GM23338 (cell line): ENCODE results near the gene ANKRD55. TPM values are rescaled to one million over a fixed set of nuclear protein-coding genes. Genes with fewer than 3 reads are reported as not detected.

ENCODE experiments used
- ATAC-seq: fragments of 200-7000 bp; cut with Tn5 transposase; 3 replicates; pipeline ENCODE4 v1.9.1; 2020
- DNase-seq: peaks from one replicate; pipeline ENCODE4 v3.0.0-alpha.2; 2015; ENCODE audit warnings: low spot score
- H2AFZ ChIP-seq: fragments of 200-600 bp; sonication (generic); 2 replicates; pipeline ENCODE4 v1.8.0; 2016; ENCODE audit warnings: antibody characterized with exemption, mild to moderate bottlenecking, moderate library complexity
- H3F3A ChIP-seq: fragments of 200-600 bp; sonication (generic); replicated peaks from 2 replicates; pipeline ENCODE4 v1.8.0; 2017; ENCODE audit warnings: antibody characterized with exemption, mixed run types, low read depth
- H3K27ac ChIP-seq: fragments of 200-600 bp; sonication (generic); 2 replicates; pipeline ENCODE4 v1.6.1; 2016; ENCODE audit warnings: low read depth
- H3K27me3 ChIP-seq: fragments of 200-600 bp; sonication (generic); 2 replicates; pipeline ENCODE4 v1.8.0; 2016; ENCODE audit warnings: mild to moderate bottlenecking, mixed run types, moderate library complexity; ENCODE audit not compliant: insufficient read depth
- H3K36me3 ChIP-seq: fragments of 200-600 bp; sonication (generic); 2 replicates; pipeline ENCODE4 v1.8.0; 2016; ENCODE audit warnings: mild to moderate bottlenecking; ENCODE audit not compliant: insufficient read depth
- H3K4me1 ChIP-seq: fragments of 200-600 bp; sonication (generic); 2 replicates; pipeline ENCODE4 v1.8.0; 2016; ENCODE audit warnings: mild to moderate bottlenecking, moderate library complexity; ENCODE audit not compliant: insufficient read depth
- H3K4me2 ChIP-seq: fragments of 200-600 bp; sonication (generic); 2 replicates; pipeline ENCODE4 v1.7.1; 2017; ENCODE audit warnings: mixed run types
- H3K4me3 ChIP-seq: fragments of 200-600 bp; sonication (generic); 2 replicates; pipeline ENCODE4 v1.6.1; 2016; ENCODE audit warnings: mixed run types
- H3K79me2 ChIP-seq: fragments of 200-600 bp; sonication (generic); replicated peaks from 2 replicates; pipeline ENCODE4 v1.8.0; 2017; ENCODE audit warnings: mild to moderate bottlenecking; ENCODE audit not compliant: insufficient read depth
- H3K9me2 ChIP-seq: fragments of 200-600 bp; sonication (generic); 2 replicates; pipeline ENCODE4 v1.8.0; 2017; ENCODE audit not compliant: insufficient read depth
- H4K20me1 ChIP-seq: fragments of 200-600 bp; sonication (generic); replicated peaks from 2 replicates; pipeline ENCODE4 v1.8.0; 2017; ENCODE audit warnings: mild to moderate bottlenecking; ENCODE audit not compliant: insufficient read depth
- H3K27ac Mint-ChIP-seq: 2 replicates; pipeline ENCODE4 v1.8.0; 2020; ENCODE audit warnings: inconsistent platforms, mild to moderate bottlenecking, moderate library complexity, mixed read lengths
- H3K27me3 Mint-ChIP-seq: 3 replicates; pipeline ENCODE4 v1.8.0; 2022; ENCODE audit warnings: low read depth, mild to moderate bottlenecking, moderate library complexity, mixed read lengths, inconsistent platforms; ENCODE audit not compliant: insufficient read depth, poor library complexity
- H3K36me3 Mint-ChIP-seq: 3 replicates; pipeline ENCODE4 v1.8.0; 2021; ENCODE audit warnings: low read depth, mild to moderate bottlenecking, inconsistent platforms, moderate library complexity, mixed read lengths
- H3K4me1 Mint-ChIP-seq: 3 replicates; pipeline ENCODE4 v1.8.0; 2020; ENCODE audit warnings: mild to moderate bottlenecking, inconsistent platforms, mixed read lengths
- H3K4me3 Mint-ChIP-seq: 3 replicates; pipeline ENCODE4 v1.8.0; 2021; ENCODE audit warnings: moderate library complexity, mild to moderate bottlenecking, inconsistent platforms, mixed read lengths
- H3K9me3 Mint-ChIP-seq: 3 replicates; pipeline ENCODE4 v1.8.0; 2020; ENCODE audit warnings: moderate library complexity, mild to moderate bottlenecking, inconsistent platforms, mixed read lengths
- CREB1 ChIP-seq: fragments of 250-450 bp; sonication (Bioruptor Pico); IDR thresholded peaks from 2 replicates; pipeline ENCODE4 v1.5.0; 2020; ENCODE audit warnings: low read depth, mild to moderate bottlenecking, moderate library complexity
- ETS1 ChIP-seq: IDR thresholded peaks from 2 replicates; pipeline ENCODE4 v1.6.1; 2016; ENCODE audit warnings: antibody characterized with exemption
- EZH2 ChIP-seq: fragments of 200-600 bp; sonication (generic); IDR thresholded peaks from one replicate; pipeline ENCODE4 v1.8.0; 2017; ENCODE audit warnings: antibody characterized with exemption, mild to moderate bottlenecking, low read depth; ENCODE audit not compliant: unreplicated experiment
- EZH2phosphoT487 ChIP-seq: fragments of 200-600 bp; sonication (generic); IDR thresholded peaks from one replicate; pipeline ENCODE4 v1.8.1; 2018; ENCODE audit warnings: antibody characterized with exemption; ENCODE audit not compliant: unreplicated experiment
- JUNB ChIP-seq: IDR thresholded peaks from one replicate; pipeline ENCODE4 v1.6.1; 2016; ENCODE audit warnings: antibody characterized with exemption; ENCODE audit not compliant: unreplicated experiment
- NANOG ChIP-seq: IDR thresholded peaks from 2 replicates; pipeline ENCODE4 v1.6.1; 2016; ENCODE audit warnings: antibody characterized with exemption, borderline replicate concordance
- POLR2AphosphoS5 ChIP-seq: IDR thresholded peaks from 2 replicates; pipeline ENCODE4 v1.6.1; 2016; ENCODE audit warnings: antibody characterized with exemption, low read depth
- STAT1 ChIP-seq: IDR thresholded peaks from one replicate; pipeline ENCODE4 v1.6.1; 2016; ENCODE audit warnings: antibody characterized with exemption; ENCODE audit not compliant: unreplicated experiment
- ZNF114 ChIP-seq: fragments of 250-450 bp; sonication (Bioruptor Pico); IDR thresholded peaks from 2 replicates; pipeline ENCODE4 v1.5.0; 2020; ENCODE audit warnings: mild to moderate bottlenecking, moderate library complexity
- ZNF331 ChIP-seq: fragments of 250-450 bp; sonication (Bioruptor Pico); IDR thresholded peaks from 2 replicates; pipeline ENCODE4 v1.5.0; 2020; ENCODE audit warnings: low read depth, mild to moderate bottlenecking, moderate library complexity
- polyA plus RNA-seq: library from polyadenylated mRNA; unstranded; fragments of >200 nt; fragmentation: Nextera tagmentation; extraction: Ambion mirVana; gene quantifications from 2 replicates; pipeline ENCODE4 v1.2.1, GENCODE V29; 2016
- total RNA-seq: library from RNA; depleted of rRNA; stranded (reverse); fragments of >200 nt; shearing (Covaris generic); gene quantifications from 2 replicates; pipeline ENCODE4 v1.2.3, GENCODE V29; 2014
- TF ChIP-seq, protein P1 (sequence below): IDR thresholded peaks from one replicate; pipeline ENCODE4 v1.6.1; 2018; ENCODE audit warnings: antibody characterized with exemption; ENCODE audit not compliant: unreplicated experiment
- TF ChIP-seq, protein P2 (sequence below): fragments of 250-450 bp; sonication (Bioruptor Pico); IDR thresholded peaks from 2 replicates; pipeline ENCODE4 v1.5.0; 2020; ENCODE audit warnings: mild to moderate bottlenecking, moderate library complexity
- TF ChIP-seq, protein P3 (sequence below), 2 experiments: fragments of 200-600 bp in 1 of 2; sonication (generic) in 1 of 2; conservative IDR thresholded peaks; 2 replicates each; pipeline versions ENCODE4 v1.5.1 to v1.6.1; 2016 to 2017; ENCODE audit warnings: antibody characterized with exemption in 2 of 2, low read depth in 2 of 2, mild to moderate bottlenecking in 2 of 2, moderate library complexity in 1 of 2

ANKRD55 gene
- total and polyA plus RNA-seq, 2 experiments from 2014 or later = not detected

GRCh38 chr5:56160723-56161438 is 72.2 kb downstream of the ANKRD55 start:
- Histone ChIP-seq H2AFZ (peak overlapping the region; percentile 52; the same call in 1 of the 2 replicates), H3K9me2 (peaks cover 3% of the 10 kb centered on the region; the same call in 1 of the 2 replicates), H3K4me1 (peaks cover 17% of the 10 kb centered on the region), H3K4me3 (no peak overlapping the region), H3K4me2 (no peak overlapping the region), H3K36me3 (no peaks in the 10 kb centered on the region), H3K27me3 (0 out of 2 replicates have a peak, but pooled peaks cover 7% of the 10 kb centered on the region), H3K79me2 (no peaks in the 10 kb centered on the region), H3K27ac (no peak overlapping the region), H4K20me1 (no peaks in the 10 kb centered on the region), H3F3A (no peaks in the 10 kb centered on the region)
- Mint-ChIP-seq H3K4me1 (peaks cover 35% of the 10 kb centered on the region), H3K9me3 (no peaks in the 10 kb centered on the region), H3K27ac (no peak overlapping the region), H3K36me3 (no peaks in the 10 kb centered on the region), H3K27me3 (peaks cover 3% of the 10 kb centered on the region), H3K4me3 (no peak overlapping the region)
- TF ChIP-seq, protein P1, sequence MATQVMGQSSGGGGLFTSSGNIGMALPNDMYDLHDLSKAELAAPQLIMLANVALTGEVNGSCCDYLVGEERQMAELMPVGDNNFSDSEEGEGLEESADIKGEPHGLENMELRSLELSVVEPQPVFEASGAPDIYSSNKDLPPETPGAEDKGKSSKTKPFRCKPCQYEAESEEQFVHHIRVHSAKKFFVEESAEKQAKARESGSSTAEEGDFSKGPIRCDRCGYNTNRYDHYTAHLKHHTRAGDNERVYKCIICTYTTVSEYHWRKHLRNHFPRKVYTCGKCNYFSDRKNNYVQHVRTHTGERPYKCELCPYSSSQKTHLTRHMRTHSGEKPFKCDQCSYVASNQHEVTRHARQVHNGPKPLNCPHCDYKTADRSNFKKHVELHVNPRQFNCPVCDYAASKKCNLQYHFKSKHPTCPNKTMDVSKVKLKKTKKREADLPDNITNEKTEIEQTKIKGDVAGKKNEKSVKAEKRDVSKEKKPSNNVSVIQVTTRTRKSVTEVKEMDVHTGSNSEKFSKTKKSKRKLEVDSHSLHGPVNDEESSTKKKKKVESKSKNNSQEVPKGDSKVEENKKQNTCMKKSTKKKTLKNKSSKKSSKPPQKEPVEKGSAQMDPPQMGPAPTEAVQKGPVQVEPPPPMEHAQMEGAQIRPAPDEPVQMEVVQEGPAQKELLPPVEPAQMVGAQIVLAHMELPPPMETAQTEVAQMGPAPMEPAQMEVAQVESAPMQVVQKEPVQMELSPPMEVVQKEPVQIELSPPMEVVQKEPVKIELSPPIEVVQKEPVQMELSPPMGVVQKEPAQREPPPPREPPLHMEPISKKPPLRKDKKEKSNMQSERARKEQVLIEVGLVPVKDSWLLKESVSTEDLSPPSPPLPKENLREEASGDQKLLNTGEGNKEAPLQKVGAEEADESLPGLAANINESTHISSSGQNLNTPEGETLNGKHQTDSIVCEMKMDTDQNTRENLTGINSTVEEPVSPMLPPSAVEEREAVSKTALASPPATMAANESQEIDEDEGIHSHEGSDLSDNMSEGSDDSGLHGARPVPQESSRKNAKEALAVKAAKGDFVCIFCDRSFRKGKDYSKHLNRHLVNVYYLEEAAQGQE = no peak
- TF ChIP-seq EZH2 (no peak), POLR2AphosphoS5 (no peak), ETS1 (no peak), STAT1 (no peak), EZH2phosphoT487 (no peak), CREB1 (CRISPR knock-in tag) (no peak), NANOG (no peak), JUNB (no peak), ZNF114 (CRISPR knock-in tag) (no peak), ZNF331 (no peak)
- TF ChIP-seq, protein P2, sequence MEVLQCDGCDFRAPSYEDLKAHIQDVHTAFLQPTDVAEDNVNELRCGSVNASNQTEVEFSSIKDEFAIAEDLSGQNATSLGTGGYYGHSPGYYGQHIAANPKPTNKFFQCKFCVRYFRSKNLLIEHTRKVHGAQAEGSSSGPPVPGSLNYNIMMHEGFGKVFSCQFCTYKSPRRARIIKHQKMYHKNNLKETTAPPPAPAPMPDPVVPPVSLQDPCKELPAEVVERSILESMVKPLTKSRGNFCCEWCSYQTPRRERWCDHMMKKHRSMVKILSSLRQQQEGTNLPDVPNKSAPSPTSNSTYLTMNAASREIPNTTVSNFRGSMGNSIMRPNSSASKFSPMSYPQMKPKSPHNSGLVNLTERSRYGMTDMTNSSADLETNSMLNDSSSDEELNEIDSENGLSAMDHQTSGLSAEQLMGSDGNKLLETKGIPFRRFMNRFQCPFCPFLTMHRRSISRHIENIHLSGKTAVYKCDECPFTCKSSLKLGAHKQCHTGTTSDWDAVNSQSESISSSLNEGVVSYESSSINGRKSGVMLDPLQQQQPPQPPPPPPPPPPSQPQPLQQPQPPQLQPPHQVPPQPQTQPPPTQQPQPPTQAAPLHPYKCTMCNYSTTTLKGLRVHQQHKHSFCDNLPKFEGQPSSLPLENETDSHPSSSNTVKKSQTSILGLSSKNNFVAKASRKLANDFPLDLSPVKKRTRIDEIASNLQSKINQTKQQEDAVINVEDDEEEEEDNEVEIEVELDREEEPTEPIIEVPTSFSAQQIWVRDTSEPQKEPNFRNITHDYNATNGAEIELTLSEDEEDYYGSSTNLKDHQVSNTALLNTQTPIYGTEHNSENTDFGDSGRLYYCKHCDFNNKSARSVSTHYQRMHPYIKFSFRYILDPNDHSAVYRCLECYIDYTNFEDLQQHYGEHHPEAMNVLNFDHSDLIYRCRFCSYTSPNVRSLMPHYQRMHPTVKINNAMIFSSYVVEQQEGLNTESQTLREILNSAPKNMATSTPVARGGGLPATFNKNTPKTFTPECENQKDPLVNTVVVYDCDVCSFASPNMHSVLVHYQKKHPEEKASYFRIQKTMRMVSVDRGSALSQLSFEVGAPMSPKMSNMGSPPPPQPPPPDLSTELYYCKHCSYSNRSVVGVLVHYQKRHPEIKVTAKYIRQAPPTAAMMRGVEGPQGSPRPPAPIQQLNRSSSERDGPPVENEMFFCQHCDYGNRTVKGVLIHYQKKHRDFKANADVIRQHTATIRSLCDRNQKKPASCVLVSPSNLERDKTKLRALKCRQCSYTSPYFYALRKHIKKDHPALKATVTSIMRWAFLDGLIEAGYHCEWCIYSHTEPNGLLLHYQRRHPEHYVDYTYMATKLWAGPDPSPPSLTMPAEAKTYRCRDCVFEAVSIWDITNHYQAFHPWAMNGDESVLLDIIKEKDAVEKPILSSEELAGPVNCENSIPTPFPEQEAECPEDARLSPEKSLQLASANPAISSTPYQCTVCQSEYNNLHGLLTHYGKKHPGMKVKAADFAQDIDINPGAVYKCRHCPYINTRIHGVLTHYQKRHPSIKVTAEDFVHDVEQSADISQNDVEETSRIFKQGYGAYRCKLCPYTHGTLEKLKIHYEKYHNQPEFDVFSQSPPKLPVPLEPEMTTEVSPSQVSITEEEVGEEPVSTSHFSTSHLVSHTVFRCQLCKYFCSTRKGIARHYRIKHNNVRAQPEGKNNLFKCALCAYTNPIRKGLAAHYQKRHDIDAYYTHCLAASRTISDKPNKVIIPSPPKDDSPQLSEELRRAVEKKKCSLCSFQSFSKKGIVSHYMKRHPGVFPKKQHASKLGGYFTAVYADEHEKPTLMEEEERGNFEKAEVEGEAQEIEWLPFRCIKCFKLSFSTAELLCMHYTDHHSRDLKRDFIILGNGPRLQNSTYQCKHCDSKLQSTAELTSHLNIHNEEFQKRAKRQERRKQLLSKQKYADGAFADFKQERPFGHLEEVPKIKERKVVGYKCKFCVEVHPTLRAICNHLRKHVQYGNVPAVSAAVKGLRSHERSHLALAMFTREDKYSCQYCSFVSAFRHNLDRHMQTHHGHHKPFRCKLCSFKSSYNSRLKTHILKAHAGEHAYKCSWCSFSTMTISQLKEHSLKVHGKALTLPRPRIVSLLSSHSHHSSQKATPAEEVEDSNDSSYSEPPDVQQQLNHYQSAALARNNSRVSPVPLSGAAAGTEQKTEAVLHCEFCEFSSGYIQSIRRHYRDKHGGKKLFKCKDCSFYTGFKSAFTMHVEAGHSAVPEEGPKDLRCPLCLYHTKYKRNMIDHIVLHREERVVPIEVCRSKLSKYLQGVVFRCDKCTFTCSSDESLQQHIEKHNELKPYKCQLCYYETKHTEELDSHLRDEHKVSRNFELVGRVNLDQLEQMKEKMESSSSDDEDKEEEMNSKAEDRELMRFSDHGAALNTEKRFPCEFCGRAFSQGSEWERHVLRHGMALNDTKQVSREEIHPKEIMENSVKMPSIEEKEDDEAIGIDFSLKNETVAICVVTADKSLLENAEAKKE (CRISPR knock-in tag) = no peak
- TF ChIP-seq, protein P3, sequence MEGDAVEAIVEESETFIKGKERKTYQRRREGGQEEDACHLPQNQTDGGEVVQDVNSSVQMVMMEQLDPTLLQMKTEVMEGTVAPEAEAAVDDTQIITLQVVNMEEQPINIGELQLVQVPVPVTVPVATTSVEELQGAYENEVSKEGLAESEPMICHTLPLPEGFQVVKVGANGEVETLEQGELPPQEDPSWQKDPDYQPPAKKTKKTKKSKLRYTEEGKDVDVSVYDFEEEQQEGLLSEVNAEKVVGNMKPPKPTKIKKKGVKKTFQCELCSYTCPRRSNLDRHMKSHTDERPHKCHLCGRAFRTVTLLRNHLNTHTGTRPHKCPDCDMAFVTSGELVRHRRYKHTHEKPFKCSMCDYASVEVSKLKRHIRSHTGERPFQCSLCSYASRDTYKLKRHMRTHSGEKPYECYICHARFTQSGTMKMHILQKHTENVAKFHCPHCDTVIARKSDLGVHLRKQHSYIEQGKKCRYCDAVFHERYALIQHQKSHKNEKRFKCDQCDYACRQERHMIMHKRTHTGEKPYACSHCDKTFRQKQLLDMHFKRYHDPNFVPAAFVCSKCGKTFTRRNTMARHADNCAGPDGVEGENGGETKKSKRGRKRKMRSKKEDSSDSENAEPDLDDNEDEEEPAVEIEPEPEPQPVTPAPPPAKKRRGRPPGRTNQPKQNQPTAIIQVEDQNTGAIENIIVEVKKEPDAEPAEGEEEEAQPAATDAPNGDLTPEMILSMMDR (conservative IDR thresholded peaks at IDR 0.05; ENCODE audit: low read depth in 2 of 2) = no peak
- no peak for ATAC-seq
- no peak for DNase-seq
